RWPE2 (cell line): ENCODE results near the gene NCAM1.
"Not testable (repeated sequence)": the region's sequence is repeated elsewhere in the genome, so short reads cannot be mapped to it uniquely, and the experiment has no call there.

ENCODE experiments used
- ATAC-seq: fragments of 200-7000 bp; cut with Tn5 transposase; 3 replicates; pipeline ENCODE4 v1.9.1; 2021; ENCODE audit warnings: low read depth
- DNase-seq: peaks from one replicate; pipeline ENCODE4 v3.0.0-alpha.2; 2020; ENCODE audit warnings: low spot score
- H3K27ac ChIP-seq: fragments of 450-650 bp; 2 replicates; pipeline ENCODE4 v1.5.1; 2017; ENCODE audit warnings: mild to moderate bottlenecking; ENCODE audit not compliant: poor library complexity, severe bottlenecking
- H3K27me3 ChIP-seq: fragments of 250-450 bp; sonication (Bioruptor Pico); 2 replicates; pipeline ENCODE4 v1.5.1; 2021; ENCODE audit warnings: mild to moderate bottlenecking, moderate library complexity; ENCODE audit not compliant: insufficient read depth, poor library complexity, severe bottlenecking
- H3K36me3 ChIP-seq: fragments of 250-450 bp; sonication (Bioruptor Pico); 2 replicates; pipeline ENCODE4 v1.5.1; 2020; ENCODE audit warnings: low read depth, mild to moderate bottlenecking, moderate library complexity
- H3K4me1 ChIP-seq: fragments of 250-450 bp; sonication (Bioruptor Pico); 2 replicates; pipeline ENCODE4 v1.5.1; 2021; ENCODE audit warnings: mild to moderate bottlenecking, moderate library complexity; ENCODE audit not compliant: insufficient read depth, poor library complexity, severe bottlenecking
- H3K4me3 ChIP-seq: fragments of 250-450 bp; sonication (Bioruptor Pico); 2 replicates; pipeline ENCODE4 v1.5.1; 2021; ENCODE audit warnings: mild to moderate bottlenecking, moderate library complexity; ENCODE audit not compliant: severe bottlenecking
- H3K9me3 ChIP-seq: fragments of 250-450 bp; sonication (Bioruptor Pico); 2 replicates; pipeline ENCODE4 v1.5.1; 2021; ENCODE audit warnings: mild to moderate bottlenecking, moderate library complexity; ENCODE audit not compliant: severe bottlenecking
- CTCF ChIP-seq: fragments of 450-650 bp; IDR thresholded peaks from one replicate; pipeline ENCODE4 v1.5.1; 2017; ENCODE audit warnings: mild to moderate bottlenecking, moderate library complexity; ENCODE audit not compliant: poor library complexity, severe bottlenecking

The NCAM1 gene

GRCh38 chr11:112961146-112961668 lies at the start of gene NCAM1:
Gene NCAM1 (plus strand): TSS chr11:112961420.
- Histone ChIP-seq H3K27ac (no peak within 1 kb of the TSS), H3K27me3 (peaks cover 93% of the 10 kb centered on the region)

GRCh38 chr11:112922606-112923005 lies 38.6 kb upstream of the NCAM1 start:
- Histone ChIP-seq H3K4me3 (no peak overlapping the region), H3K4me1 (peaks cover 3% of the 10 kb centered on the region), H3K36me3 (no peaks in the 10 kb centered on the region), H3K27me3 (peaks cover 5% of the 10 kb centered on the region), H3K27ac (no peak overlapping the region), H3K9me3 (no peaks in the 10 kb centered on the region)
- no peak for DNase-seq
- no peak for TF ChIP-seq CTCF
- no peak for ATAC-seq

More at GRCh38 chr11:112961146-112961668, at the start of gene NCAM1:
- no peak for TF ChIP-seq CTCF
- ATAC-seq (peak; percentile 44; the same call in 2 of the 3 replicates), DNase-seq (no peak)
- no peak within 1 kb of the TSS for H3K4me3 ChIP-seq
- no peaks in the 10 kb centered on the region for H3K4me1 ChIP-seq
- H3K9me3 ChIP-seq = no peaks in the 10 kb centered on the region
- H3K36me3 ChIP-seq = no peaks in the 10 kb centered on the region

GRCh38 chr11:112924836-112925235 lies 36.4 kb upstream of the NCAM1 start:
- H3K4me1 ChIP-seq, H3K36me3 ChIP-seq, H3K4me3 ChIP-seq, H3K9me3 ChIP-seq, H3K27ac ChIP-seq, H3K27me3 ChIP-seq, ATAC-seq, DNase-seq: not testable (repeated sequence)

GRCh38 chr11:112925516-112926310 lies 35.5 kb upstream of the NCAM1 start:
- DNase-seq (no peak), ATAC-seq (peak; percentile 53; the same call in 2 of the 3 replicates)
- Histone ChIP-seq H3K27me3 (peaks cover 5% of the 10 kb centered on the region), H3K4me3 (no peak overlapping the region), H3K9me3 (no peaks in the 10 kb centered on the region), H3K4me1 (peaks cover 3% of the 10 kb centered on the region), H3K36me3 (no peaks in the 10 kb centered on the region), H3K27ac (no peak overlapping the region)
- no peak for TF ChIP-seq CTCF

- Histone ChIP-seq H3K27ac (no peak overlapping the region), H3K36me3 (no peaks in the 10 kb centered on the region), H3K4me1 (peaks cover 3% of the 10 kb centered on the region), H3K27me3 (peaks cover 24% of the 10 kb centered on the region), H3K4me3 (no peak overlapping the region), H3K9me3 (no peaks in the 10 kb centered on the region)
- TF ChIP-seq CTCF = no peak
- ATAC-seq (no peak), DNase-seq (no peak)
Observed at GRCh38 chr11:112928136-112928535, 33.1 kb upstream of the NCAM1 start.
